SK-MEL-5 (cell line): ENCODE data around the gene GTF2H4. TPM values are rescaled to one million over a fixed set of nuclear protein-coding genes. Genes with fewer than 3 reads are reported as not detected.

ENCODE experiments used
- DNase-seq: peaks from one replicate; pipeline ENCODE4 v3.0.0-alpha.2; 2016; ENCODE audit warnings: low read depth, low spot score
- in situ Hi-C: cut with HindIII; loops from 2 replicates; pipeline ENCODE4 v1.10.0; 2016; ENCODE audit warnings: low sequenced_read_pairs, high pct_unique_total_duplicates, low pct_unique_long_range_greater_than_20kb
- small RNA-seq, 2 experiments: library from RNA; depleted of rRNA; stranded (forward); fragments of <200 nt; gene quantifications; one replicate each; pipeline ENCODE3, GENCODE V24; 2014
- total RNA-seq: library from RNA; depleted of rRNA; stranded (reverse); fragments of >200 nt; shearing (Covaris generic); gene quantifications from 2 replicates; pipeline ENCODE4 v1.2.3, GENCODE V29; 2014; rRNA removed

Gene GTF2H4
- total RNA-seq, 1 experiment from 2014 or later, result 18.0 TPM

DNA sequence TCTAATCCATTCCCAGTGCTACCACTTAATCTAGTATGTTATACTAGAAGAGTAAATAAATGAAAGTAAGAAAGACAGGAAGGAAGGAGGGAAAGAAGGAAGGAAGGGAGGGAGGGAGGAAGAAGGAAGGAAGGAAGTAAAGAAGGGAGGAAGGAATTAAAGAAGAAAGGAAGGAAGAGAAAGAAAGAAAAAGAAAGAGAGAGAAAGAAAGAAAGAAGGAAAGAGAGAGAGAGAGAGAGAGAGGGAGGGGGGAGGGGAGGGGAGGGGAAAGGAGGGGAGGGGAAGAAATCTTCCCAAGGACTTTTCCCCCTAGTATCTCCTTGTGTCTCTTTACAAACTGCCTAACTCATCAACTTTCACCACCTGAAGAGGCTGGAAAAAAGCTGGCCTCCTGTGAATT, 54.7 kb downstream of the GTF2H4 start:
- in situ Hi-C loops, result no loop called here
- DNase-seq, result no peak

DNA sequence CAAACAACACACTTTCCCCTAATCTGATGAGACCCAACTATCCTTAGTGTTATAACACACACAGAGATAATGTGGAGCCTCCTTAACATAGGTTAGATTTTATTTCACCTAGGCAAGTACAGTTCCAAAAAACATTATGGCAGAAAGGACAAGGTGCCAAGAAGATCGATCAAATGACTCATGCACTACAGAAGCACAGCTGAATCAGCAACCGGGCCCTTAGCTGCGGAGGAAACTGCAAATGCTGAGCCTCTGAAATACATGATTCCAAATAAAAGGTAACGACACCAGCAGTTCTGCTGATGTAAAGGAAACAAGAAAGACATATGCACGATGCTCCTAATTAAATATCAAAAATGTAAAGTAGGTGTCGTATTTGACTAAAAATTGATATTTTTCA, 55.6 kb downstream of the GTF2H4 start:
- in situ Hi-C loops, result no loop called here
- no peak for DNase-seq

Small RNA genes within 50 kb of the gene (small RNA-seq; reads per million reads assigned to genes)
- 0 reads per million in 2 experiments for gene RF00019

Other genes starting within 250 kb of the GTF2H4 start
- gene DHX16, start 235.2 kb upstream of the GTF2H4 start, total RNA-seq, result 38.3 and 41.6 TPM in 2 replicates
- 15.5 and 18.5 TPM in 2 replicates for gene PPP1R18, start 221.6 kb upstream of the GTF2H4 start, total RNA-seq
- gene NRM, start 217.2 kb upstream of the GTF2H4 start, total RNA-seq, result 3.2 and 4.6 TPM in 2 replicates
- 5.0 and 12.0 TPM in 2 replicates for gene MDC1, start 190.9 kb upstream of the GTF2H4 start, total RNA-seq
- gene TUBB, start 187.9 kb upstream of the GTF2H4 start, total RNA-seq, result 457 and 505 TPM in 2 replicates
- 159 and 182 TPM in 2 replicates for gene FLOT1, start 165.5 kb upstream of the GTF2H4 start, total RNA-seq
- gene IER3, start 163.7 kb upstream of the GTF2H4 start, total RNA-seq, result 143 and 149 TPM in 2 replicates
- 33.2 and 34.1 TPM in 2 replicates for gene DDR1, start 23.7 kb upstream of the GTF2H4 start, total RNA-seq
- gene VARS2, start 6.0 kb downstream of the GTF2H4 start, total RNA-seq, result 36.5 and 44.1 TPM in 2 replicates
- not detected in 2 replicates for gene SFTA2, start 24.0 kb downstream of the GTF2H4 start, total RNA-seq
- not detected in 2 replicates for gene MUCL3, start 32.8 kb downstream of the GTF2H4 start, total RNA-seq
- not detected in 2 replicates for gene MUC21, start 75.5 kb downstream of the GTF2H4 start, total RNA-seq
- not detected in 2 replicates for gene MUC22, start 102.3 kb downstream of the GTF2H4 start, total RNA-seq
- gene C6orf15, start 204.4 kb downstream of the GTF2H4 start, total RNA-seq, result not detected in 2 replicates
- gene PSORS1C1, start 206.6 kb downstream of the GTF2H4 start, total RNA-seq, result not detected in 2 replicates
- gene CDSN, start 212.2 kb downstream of the GTF2H4 start, total RNA-seq, result not detected in 2 replicates
- gene PSORS1C2, start 230.9 kb downstream of the GTF2H4 start, total RNA-seq, result not detected in 2 replicates
- 12.0 and 13.4 TPM in 2 replicates for gene CCHCR1, start 249.6 kb downstream of the GTF2H4 start, total RNA-seq